Measurements from ENCODE around the gene SLC35G4. TPM values are rescaled to one million over a fixed set of nuclear protein-coding genes. Genes with fewer than 3 reads are reported as not detected.

Gene SLC35G4
- polyA plus RNA-seq, 3 donors: not detected

DNA sequence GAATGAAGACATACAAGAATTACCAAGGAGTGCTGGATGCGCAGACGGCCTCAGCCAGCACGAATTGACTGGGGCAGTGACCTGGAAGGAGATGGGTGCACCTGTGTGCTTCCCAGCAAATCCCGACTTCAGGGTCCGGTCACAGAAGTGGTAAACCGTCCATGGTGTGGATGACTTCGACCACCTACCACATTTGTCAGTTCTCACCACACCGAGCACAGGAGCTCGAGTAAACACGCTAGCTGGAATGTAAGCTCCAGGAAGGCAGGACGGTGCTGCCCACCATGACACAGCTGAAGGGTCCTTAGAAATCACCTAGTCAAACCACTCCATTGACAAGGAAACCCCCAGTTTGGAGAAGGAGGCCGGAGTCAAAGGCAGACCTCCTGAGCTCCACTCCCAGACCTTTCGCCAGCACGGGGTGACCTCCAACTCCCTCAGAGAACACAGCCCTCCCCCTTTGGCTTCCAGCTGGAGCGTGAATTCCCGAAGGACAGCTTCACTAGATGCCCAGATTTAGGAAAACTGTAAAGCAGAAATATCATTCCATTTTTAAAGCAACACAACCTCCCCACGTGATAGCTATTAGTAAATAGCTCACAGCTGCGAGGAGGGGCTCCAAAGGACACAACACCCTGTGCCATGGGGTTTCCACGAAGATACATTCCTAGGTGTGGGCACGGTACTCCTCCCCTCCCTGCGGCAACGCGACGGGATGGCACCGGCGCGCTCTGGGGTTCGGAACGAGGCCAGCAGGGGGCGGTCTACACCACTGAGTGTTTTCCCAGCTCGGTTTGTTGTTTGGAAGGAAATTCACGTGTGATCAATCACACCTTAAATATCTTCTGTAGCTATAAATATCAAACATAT, 45.6 kb downstream of the SLC35G4 start:
- intact Hi-C loops (cut with micrococcal nuclease): loop anchor here (5.0 to 10.0 kb wide), 2 partner anchors 380 to 582 kb away; no protein-coding TSS in a partner anchor
- WGBS (ENCODE audit: insufficient coverage): 71% methylated on average over 13 of the region's 32 CpGs
- H3K79me2 ChIP-seq (ENCODE audit: insufficient read depth, low read length): no peaks in the 10 kb centered on the region
- no peaks in the 10 kb centered on the region for H3K9me3 ChIP-seq (replicated peaks in 1 of 2; ENCODE audit: control insufficient read depth in 1 of 2, insufficient read depth in 1 of 2, low read length in 2 of 2)
- H3K4me3 ChIP-seq (replicated peaks in 1 of 3; ENCODE audit: low read depth in 2 of 3, low read length in 3 of 3): no peak overlapping the region
- DNase-seq: peak; percentile 4 to 15 (median 4)
- Mint-ChIP-seq H3K27ac (no peak overlapping the region), H3K36me3 (no peaks in the 10 kb centered on the region), H3K4me1 (peaks cover 4% of the 10 kb centered on the region), H3K9me3 (peaks cover 0 to 2% (median 0%) of the 10 kb centered on the region in 7 donors), H3K27me3 (ENCODE audit: low read depth in 3 of 3) (peaks cover 10 to 36% (median 16%) of the 10 kb centered on the region in 3 donors), H3K4me3 (peak overlapping the region in 1 of 2 donors; percentile 35)
- H3K4me1 ChIP-seq (ENCODE audit: control insufficient read depth in 1 of 2, insufficient read depth in 2 of 2, low read length in 2 of 2): no peaks in the 10 kb centered on the region
- H4K20me1 ChIP-seq (ENCODE audit: insufficient read depth, low read length): no peaks in the 10 kb centered on the region
- H3K27me3 ChIP-seq (ENCODE audit: control insufficient read depth in 2 of 2, insufficient read depth in 2 of 2, low read length in 2 of 2): peaks cover 0 to 3% of the 10 kb centered on the region in 2 donors
- no peak overlapping the region for H3K9ac ChIP-seq (ENCODE audit: insufficient read depth, low read length, poor library complexity, severe bottlenecking)
- no peak overlapping the region for H3K27ac ChIP-seq (ENCODE audit: low read depth in 1 of 2, low read length in 2 of 2)
- no peak overlapping the region for H3K4me2 ChIP-seq (replicated peaks; ENCODE audit: extremely low read depth, low read length, poor library complexity, severe bottlenecking)
- TF ChIP-seq CTCF (IDR thresholded peaks at IDR 0.05): peak; percentile 81
- no peaks in the 10 kb centered on the region for H3K36me3 ChIP-seq (replicated peaks in 1 of 2; ENCODE audit: control insufficient read depth in 1 of 2, insufficient read depth in 2 of 2, low read length in 2 of 2)
- H2AFZ ChIP-seq (ENCODE audit: insufficient read depth, low read depth, low read length, poor library complexity, severe bottlenecking): no peak overlapping the region

DNA sequence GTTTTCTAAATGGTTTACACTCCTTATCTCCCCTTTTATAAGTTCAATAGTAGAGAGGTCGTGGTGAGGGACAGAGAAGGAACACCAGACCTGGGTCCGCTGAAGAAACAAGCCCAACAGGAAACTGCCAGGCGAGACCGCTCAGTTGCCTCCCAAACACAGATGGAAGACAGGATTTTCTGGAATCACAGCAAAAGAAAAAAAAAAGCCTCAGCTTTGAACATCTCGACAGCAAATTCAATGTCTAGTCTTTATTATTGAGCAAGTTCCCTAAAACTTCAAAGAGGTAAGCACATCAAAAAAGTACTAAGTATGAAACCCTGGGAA, 46.2 kb downstream of the SLC35G4 start:
- Histone ChIP-seq H3K27ac (ENCODE audit: low read depth in 1 of 2, low read length in 2 of 2) (no peak overlapping the region), H3K27me3 (ENCODE audit: control insufficient read depth in 2 of 2, insufficient read depth in 2 of 2, low read length in 2 of 2) (peaks cover 0 to 3% of the 10 kb centered on the region in 2 donors), H2AFZ (ENCODE audit: insufficient read depth, low read depth, low read length, poor library complexity, severe bottlenecking) (no peak overlapping the region), H3K4me3 (replicated peaks in 1 of 3; ENCODE audit: low read depth in 2 of 3, low read length in 3 of 3) (no peak overlapping the region), H3K36me3 (replicated peaks in 1 of 2; ENCODE audit: control insufficient read depth in 1 of 2, insufficient read depth in 2 of 2, low read length in 2 of 2) (no peaks in the 10 kb centered on the region), H3K9me3 (replicated peaks in 1 of 2; ENCODE audit: control insufficient read depth in 1 of 2, insufficient read depth in 1 of 2, low read length in 2 of 2) (no peaks in the 10 kb centered on the region), H4K20me1 (ENCODE audit: insufficient read depth, low read length) (no peaks in the 10 kb centered on the region), H3K4me1 (ENCODE audit: control insufficient read depth in 1 of 2, insufficient read depth in 2 of 2, low read length in 2 of 2) (no peaks in the 10 kb centered on the region), H3K4me2 (replicated peaks; ENCODE audit: extremely low read depth, low read length, poor library complexity, severe bottlenecking) (no peak overlapping the region), H3K9ac (ENCODE audit: insufficient read depth, low read length, poor library complexity, severe bottlenecking) (no peak overlapping the region), H3K79me2 (ENCODE audit: insufficient read depth, low read length) (no peaks in the 10 kb centered on the region)
- intact Hi-C loops (cut with micrococcal nuclease): loop anchor here (5.0 to 10.0 kb wide), 2 partner anchors 379 to 582 kb away; no protein-coding TSS in a partner anchor
- Mint-ChIP-seq H3K4me1 (peaks cover 4% of the 10 kb centered on the region), H3K27me3 (ENCODE audit: low read depth in 3 of 3) (peaks cover 9 to 36% (median 16%) of the 10 kb centered on the region in 3 donors), H3K4me3 (peak overlapping the region in 1 of 2 donors; percentile 35), H3K36me3 (no peaks in the 10 kb centered on the region), H3K9me3 (no peaks in the 10 kb centered on the region), H3K27ac (no peak overlapping the region)
- peak; percentile 44 for TF ChIP-seq CTCF (IDR thresholded peaks at IDR 0.05)
- WGBS (ENCODE audit: insufficient coverage): 11% methylated on average over 3 of the region's 5 CpGs
- DNase-seq: no peak
